ENCODE data around the gene WFIKKN2. TPM values are rescaled to one million over a fixed set of nuclear protein-coding genes. Genes with fewer than 3 reads are reported as not detected.

WFIKKN2 gene
- total and polyA plus RNA-seq, 2 of the 13 experiments (the other 11 are each of a cell fraction or from before 2014, with no cell fraction given) = not detected

DNA sequence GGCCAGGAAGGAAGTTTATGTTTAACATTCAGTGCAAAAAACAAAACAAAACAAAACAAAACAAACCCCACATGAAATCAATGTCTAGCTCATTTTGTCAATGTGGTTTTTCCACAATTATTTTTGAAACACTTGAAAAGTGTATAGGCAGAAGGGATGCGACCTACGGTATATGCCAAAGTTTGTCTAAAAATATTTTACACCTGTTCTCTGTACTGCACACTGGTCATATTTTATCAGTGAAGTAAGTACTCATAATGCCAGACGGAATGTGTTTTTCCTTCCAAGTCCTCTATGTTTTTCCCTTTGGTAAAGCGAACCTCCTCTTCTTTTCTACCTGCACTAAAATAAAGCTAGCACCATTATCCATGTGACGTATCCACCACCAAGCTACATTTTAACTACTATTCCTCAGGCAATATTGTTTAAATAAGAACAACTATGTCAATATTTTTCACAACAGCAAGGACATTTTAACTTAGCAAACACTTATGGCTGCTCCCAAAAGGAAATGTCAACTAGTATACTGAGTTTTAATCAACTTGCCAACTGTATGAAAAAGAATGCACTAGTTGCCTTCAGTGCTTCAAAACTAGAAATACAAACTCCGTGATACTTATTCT lies 20.4 kb downstream of the WFIKKN2 start (continued):
- no peak for TF ChIP-seq FOXA1 (IDR thresholded peaks at IDR 0.05)
- peak; percentile 50; the same call in 1 of the 2 replicates for TF ChIP-seq FOXA1 (CRISPR knock-in tag; IDR thresholded peaks at IDR 0.05)
- TF ChIP-seq HNF4A (CRISPR knock-in tag; IDR thresholded peaks at IDR 0.05) = 0 out of 2 replicates have a peak, but pooled peaks have one; percentile 10
- TF ChIP-seq BORCS8-MEF2B (CRISPR knock-in tag; IDR thresholded peaks at IDR 0.05) = no peak
- peak; percentile 67; the same call in 1 of the 2 replicates for TF ChIP-seq RARA (CRISPR knock-in tag; IDR thresholded peaks at IDR 0.05)
- no peak for TF ChIP-seq ATF5 (CRISPR knock-in tag; IDR thresholded peaks at IDR 0.05; ENCODE audit: low read depth)
- TF ChIP-seq, protein P1, sequence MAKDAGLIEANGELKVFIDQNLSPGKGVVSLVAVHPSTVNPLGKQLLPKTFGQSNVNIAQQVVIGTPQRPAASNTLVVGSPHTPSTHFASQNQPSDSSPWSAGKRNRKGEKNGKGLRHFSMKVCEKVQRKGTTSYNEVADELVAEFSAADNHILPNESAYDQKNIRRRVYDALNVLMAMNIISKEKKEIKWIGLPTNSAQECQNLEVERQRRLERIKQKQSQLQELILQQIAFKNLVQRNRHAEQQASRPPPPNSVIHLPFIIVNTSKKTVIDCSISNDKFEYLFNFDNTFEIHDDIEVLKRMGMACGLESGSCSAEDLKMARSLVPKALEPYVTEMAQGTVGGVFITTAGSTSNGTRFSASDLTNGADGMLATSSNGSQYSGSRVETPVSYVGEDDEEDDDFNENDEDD (CRISPR knock-in tag; IDR thresholded peaks at IDR 0.05; ENCODE audit: borderline replicate concordance) = no peak
- TF ChIP-seq, protein P2, sequence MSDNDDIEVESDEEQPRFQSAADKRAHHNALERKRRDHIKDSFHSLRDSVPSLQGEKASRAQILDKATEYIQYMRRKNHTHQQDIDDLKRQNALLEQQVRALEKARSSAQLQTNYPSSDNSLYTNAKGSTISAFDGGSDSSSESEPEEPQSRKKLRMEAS (IDR thresholded peaks at IDR 0.05) = peak; percentile 32; the same call in 1 of the 2 replicates

DNA sequence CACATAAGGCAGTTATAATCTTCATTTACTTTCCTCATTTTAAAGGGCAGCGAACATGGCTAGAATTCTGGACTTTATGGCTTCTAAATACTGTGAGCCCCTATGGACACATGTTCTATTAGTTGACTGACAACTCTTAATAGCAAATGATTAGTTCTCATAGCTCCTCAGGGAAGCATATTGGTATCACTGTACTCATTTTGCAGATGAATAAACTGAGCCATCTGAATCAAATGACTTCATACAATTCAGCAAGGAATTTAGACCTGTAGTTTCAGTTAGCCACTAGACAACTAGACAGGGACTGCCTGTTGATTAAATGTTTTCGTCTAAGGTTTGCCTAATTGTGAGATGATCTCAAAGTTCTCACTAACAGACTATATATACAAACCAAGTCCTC lies 21.0 kb downstream of the WFIKKN2 start:
- Histone ChIP-seq H3K27ac (ENCODE audit: extremely low read length, insufficient read depth, low read length) (peak overlapping the region; percentile 35), H3K4me1 (ENCODE audit: insufficient read depth, low read length) (peaks cover 77% of the 10 kb centered on the region), H3K79me2 (ENCODE audit: insufficient read depth, low read length) (no peaks in the 10 kb centered on the region), H3K27me3 (ENCODE audit: control insufficient read depth in 1 of 2, insufficient read depth in 2 of 2, low read length in 2 of 2) (no peaks in the 10 kb centered on the region), H3K9me3 (ENCODE audit: low read length) (no peaks in the 10 kb centered on the region), H4K20me1 (ENCODE audit: insufficient read depth, low read length) (0 out of 2 replicates have a peak, but pooled peaks cover under 1% of the 10 kb centered on the region), H3K4me3 (replicated peaks in 1 of 3; ENCODE audit: insufficient read depth in 1 of 3, low read depth in 2 of 3, low read length in 3 of 3) (peak overlapping the region in 2 of 3 experiments; percentile 1 to 29; a peak in 1 of 6 replicates), H3K36me3 (replicated peaks in 1 of 2; ENCODE audit: control insufficient read depth in 1 of 2, insufficient read depth in 2 of 2, low read length in 2 of 2) (0 out of 5 replicates have a peak, but pooled peaks cover 0 to under 1% of the 10 kb centered on the region in 2 experiments), H3K9ac (ENCODE audit: insufficient read depth, low read depth, low read length) (peak overlapping the region; percentile 4; the same call in 1 of the 2 replicates), H2AFZ (ENCODE audit: low read length) (no peak overlapping the region), H3K4me2 (ENCODE audit: low read depth, low read length) (peak overlapping the region; percentile 66)
- ATAC-seq (no peak), FAIRE-seq (no peak), DNase-seq (ENCODE audit: low spot score) (no peak)
- in situ Hi-C loops (cut with HindIII; ENCODE audit: extremely low pct_ligation_motif_present, low pct_unique_long_range_greater_than_20kb) = no loop called here
- TF ChIP-seq KLF11 (CRISPR knock-in tag; IDR thresholded peaks at IDR 0.05) (no peak), ZNF629 (CRISPR knock-in tag; conservative IDR thresholded peaks at IDR 0.05) (peak; percentile 93), HNRNPL (IDR thresholded peaks at IDR 0.05; ENCODE audit: low read depth, low read length) (no peak), KDM1A (CRISPR knock-in tag; IDR thresholded peaks at IDR 0.05) (peak; percentile 91), ZMYM3 (CRISPR knock-in tag; IDR thresholded peaks at IDR 0.05) (peak; percentile 33; the same call in 1 of the 2 replicates), ISX (CRISPR knock-in tag; conservative IDR thresholded peaks at IDR 0.05) (0 out of 2 replicates have a peak, but pooled peaks have one; percentile 31), KAT7 (CRISPR knock-in tag; IDR thresholded peaks at IDR 0.05; ENCODE audit: borderline replicate concordance) (no peak), GFI1 (CRISPR knock-in tag; IDR thresholded peaks at IDR 0.05; ENCODE audit: borderline replicate concordance) (0 out of 2 replicates have a peak, but pooled peaks have one; percentile 3), ZNF614 (CRISPR knock-in tag; IDR thresholded peaks at IDR 0.05; ENCODE audit: borderline replicate concordance) (0 out of 2 replicates have a peak, but pooled peaks have one; percentile 3), ZFP91 (CRISPR knock-in tag; IDR thresholded peaks at IDR 0.05; ENCODE audit: borderline replicate concordance) (no peak), SNRNP70 (IDR thresholded peaks at IDR 0.05; ENCODE audit: low read depth, low read length) (no peak), ADNP (CRISPR knock-in tag; IDR thresholded peaks at IDR 0.05) (peak; percentile 58; the same call in 1 of the 2 replicates)
- intact Hi-C loops (cut with micrococcal nuclease; ENCODE audit: unreplicated experiment) = no loop called here
- ChIA-PET POLR2A (interaction anchor here (0.5 to 10.6 kb wide), 19 partner anchors 8 to 313 kb away, joined by 3 to 333 read pairs (median 6); partner anchors contain the start of genes LUC7L3 and TOB1), CTCF (ENCODE audit: low intra/inter-chr PET ratio, low total read pairs) (no interaction called here)
- WGBS (ENCODE audit: low lambda C conversion rate) = 87% methylated on average over 2 of the region's 2 CpGs
- no TSS peak for BruUV-seq (replicated peaks)
